Measurements from ENCODE around the gene SHE.

Gene SHE

DNA sequence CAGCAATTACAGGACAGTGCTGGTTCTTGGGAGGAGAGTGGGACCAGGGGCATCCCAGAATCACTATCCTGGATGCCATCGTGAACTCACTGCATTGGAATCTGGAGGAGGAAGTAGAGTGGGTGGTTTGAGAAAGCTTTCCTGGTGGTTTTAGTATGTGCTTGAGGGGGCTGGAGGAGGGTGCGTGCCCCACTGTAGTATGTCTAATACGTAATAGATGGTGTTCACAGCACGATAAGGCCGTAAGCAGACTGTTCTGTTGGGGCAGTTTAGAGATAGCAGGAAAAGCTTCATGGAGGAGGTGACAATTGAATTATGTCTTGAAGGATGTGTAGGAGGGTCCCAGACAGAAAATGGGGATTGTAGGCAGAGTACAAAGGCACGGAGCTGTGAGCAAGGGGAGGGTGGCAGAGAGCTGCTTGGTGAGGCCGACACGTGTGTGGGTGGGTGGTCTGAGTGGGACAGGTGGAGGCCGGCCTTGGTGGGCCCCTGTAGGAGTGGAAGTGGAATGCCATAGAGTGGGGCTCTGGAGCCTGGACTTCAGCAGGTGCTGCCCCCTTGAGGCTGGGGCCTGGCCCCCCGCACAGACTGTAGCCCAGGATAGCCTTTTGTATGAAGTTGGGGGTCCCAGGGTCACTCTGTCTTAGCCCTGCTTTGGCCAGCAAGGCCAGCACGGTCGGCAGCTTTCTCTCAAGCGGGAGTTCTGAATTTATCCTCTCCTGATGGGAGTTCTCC lies 60.0 kb downstream of the SHE start:
- DNase-seq, result no peak

DNA sequence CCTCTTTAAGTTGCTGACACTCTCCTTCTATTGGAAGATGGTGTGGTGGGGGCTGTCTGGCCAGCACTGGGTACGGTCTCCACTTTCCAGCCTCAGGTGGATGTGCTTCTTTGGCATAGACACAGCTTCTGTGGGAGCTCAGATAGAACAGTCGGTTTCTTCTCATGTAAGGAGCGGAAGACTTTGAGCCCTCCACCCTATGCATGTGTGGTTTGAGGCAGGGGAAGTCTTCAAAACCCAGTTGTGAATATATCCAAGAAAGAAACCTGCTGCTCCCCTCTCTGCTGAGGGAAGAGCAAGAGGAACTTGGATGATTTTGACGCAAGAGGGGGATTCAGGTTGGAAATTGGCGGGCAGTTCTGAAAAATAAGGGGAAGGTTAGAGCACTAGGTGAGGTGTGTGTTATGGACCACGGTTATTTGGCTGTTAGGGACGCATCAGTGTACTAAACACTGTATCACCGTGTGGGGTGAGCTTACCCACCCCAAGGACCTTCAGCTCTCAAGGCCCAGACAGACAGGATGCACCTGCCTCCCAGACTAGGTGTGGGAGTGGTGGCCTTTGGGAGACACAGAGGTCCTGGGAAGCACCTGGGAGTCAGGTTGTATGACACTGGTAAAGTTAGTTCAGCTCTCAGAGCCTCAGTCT lies 60.8 kb downstream of the SHE start:
- no peak for DNase-seq

DNA sequence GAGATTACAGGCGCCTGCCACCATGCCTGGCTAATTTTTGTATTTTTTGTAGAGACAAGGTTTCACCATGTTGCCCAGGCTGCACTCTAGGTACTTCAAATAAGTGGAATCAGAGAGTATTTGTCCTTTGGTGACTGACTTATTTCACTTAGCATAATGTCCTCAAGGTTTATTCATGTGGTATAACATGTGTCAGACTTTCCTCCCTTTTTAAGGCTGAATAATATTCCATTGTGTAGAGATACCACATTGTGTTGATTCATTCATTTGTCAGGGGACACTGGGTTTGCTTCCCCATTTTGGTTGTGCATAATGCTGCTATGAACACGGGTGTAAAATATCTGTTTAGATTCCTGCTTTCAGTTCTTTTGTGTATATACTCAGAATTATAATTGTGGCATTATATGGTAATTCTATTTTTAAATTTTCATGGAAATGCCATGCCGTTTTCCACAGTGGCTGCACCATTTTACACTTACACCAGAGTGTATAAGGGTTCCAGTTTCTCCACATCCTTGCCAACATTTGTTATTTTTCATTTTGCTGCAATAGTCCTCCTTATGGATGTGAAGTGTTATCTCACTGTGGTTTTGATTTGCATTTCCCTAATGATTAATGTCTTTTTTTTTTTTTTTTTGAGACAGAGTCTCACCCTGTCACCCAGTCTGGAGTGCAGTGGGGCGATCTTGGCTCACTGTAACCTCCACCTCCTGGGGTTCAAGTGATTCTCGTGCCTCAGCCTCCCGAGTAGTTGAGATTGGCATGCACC lies 62.0 kb downstream of the SHE start:
- DNase-seq, result no peak

DNA sequence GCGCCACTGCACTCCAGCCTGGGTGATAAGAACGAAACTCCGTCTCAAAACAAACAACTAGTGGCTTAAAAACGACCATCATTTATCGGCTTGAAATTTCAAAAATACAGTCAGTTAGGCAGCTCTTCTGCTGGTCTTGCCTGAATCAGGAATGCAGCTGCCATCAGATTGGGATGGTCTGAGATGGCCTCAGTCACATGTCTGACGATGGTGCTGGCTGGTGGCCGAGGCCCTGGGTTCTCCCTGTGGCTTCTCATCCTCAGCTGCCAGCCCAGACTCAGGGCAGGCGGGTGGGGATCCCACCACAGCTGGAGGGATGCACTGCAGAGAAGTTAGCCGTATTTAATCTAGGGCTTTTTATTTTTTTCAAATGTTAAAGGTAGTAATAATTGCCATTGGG lies 65.8 kb downstream of the SHE start:
- no peak for DNase-seq

DNA sequence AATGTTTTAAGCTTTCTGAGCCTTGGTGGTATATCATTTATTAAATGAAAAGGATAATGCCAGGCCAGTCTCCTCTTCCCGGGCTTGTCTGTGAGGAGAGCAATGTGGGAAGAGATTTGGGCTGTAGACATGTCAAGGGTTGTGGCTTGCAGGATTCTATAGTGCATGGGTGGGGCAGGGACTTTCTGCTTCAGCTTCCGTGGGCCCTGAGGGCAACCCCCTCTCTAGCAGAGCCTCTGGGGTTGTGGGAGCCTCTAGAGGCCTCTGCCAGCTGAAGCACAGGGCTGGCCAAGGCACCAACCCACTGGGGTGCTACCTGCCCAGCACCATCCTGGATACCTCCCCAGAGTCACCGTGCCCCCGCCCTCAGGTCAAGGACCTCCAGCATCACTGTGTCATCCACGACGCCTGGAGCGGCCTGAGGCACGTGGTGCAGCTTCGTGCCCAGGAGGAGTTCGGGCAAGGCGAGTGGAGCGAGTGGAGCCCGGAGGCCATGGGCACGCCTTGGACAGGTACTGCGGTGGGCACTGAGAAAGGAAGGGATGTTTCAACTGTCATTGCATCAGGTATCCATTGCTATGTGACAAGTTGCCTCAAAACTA lies 66.5 kb downstream of the SHE start:
- no peak for DNase-seq

DNA sequence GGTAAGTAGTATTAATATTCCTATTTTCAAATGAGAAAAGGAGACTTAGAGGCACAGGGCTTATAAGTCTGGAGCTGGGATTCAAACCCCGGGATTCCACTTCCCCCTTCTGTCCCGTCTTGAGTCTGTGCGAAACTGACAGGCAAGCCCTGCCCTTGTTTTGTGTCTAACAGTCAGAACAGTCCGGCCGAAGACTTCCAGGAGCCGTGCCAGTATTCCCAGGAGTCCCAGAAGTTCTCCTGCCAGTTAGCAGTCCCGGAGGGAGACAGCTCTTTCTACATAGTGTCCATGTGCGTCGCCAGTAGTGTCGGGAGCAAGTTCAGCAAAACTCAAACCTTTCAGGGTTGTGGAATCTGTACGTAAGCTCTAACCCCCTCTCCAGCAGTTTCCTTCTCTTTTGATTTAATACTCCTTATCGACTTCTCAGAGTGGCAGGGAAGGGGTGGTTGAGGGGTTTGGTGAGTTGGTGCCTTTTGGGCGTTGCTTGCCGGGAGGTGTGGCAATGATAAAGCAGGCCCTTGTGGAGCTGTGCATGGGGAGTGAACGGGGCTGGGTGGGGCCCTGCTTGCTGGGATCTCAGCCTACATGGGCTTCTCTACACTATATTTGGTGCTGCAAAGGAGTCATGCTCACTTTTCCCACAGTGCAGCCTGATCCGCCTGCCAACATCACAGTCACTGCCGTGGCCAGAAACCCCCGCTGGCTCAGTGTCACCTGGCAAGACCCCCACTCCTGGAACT lies 67.7 kb downstream of the SHE start:
- no peak for DNase-seq

DNA sequence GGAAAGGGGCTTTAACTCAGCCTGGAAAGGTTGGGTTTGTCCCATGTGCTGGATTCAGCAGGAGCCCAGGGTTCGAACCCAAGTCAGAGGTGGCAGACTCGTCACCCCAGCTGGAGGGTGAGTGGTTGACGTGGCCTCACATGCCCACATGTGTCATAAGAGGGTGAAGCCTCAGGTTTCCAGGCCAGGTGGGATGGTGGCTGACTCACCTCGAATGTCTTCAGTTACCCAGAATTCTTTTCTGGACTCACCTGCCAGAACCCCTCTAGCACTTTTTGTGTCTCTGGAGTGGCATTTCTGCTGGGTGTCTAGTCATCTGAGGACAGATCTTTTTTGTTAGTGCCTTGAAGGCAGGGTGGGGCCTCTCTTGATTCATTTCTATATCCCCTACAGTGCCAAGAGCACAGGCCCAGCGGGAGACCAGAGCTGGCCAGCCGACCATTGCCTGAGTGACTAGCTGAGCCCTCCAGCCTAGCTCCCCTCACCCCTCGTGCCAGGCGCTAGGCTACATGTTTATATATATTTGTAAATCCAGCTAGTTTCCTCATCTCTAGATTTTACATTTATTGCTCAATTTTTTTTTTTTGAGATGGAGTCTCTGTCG lies 68.9 kb downstream of the SHE start:
- DNase-seq, result peak; percentile 63 to 67

DNA sequence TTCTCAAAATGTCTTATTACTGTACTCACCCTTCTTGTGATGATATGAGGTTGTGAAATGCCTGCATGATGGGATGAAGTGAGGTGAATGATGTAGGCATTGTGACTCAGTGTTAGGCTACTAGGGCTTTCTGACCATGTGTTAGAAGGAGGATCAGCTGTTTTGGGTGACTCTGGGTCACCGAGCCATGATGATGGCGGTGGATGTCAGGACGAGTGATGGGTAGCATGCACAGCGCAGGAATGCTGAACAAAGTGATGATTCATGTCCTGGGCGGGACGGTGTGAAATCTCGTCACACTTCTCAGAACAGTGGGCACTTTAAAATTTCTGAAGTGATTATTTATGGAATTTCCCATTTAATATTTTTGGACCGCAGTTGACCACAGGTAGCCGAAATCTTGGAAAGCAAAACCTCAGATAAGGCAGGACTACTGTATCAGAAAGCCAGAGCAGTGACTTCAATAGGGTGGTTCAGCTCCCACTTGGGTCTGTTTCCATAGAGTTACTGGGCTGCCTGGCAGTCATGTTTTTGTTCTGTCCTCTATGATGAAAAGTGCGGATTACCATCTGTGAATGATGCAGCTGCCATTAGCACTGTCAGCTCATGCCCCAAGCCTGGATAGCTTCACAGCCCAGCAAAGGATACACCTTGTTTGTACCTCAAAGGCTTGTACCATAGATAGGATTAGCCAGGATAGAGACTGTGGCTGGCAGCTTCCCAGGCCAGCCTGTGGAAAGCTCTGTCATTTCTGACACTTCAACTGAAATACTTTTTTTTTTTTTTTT lies 70.4 kb downstream of the SHE start:
- peak; percentile 51 to 62 for DNase-seq

DNA sequence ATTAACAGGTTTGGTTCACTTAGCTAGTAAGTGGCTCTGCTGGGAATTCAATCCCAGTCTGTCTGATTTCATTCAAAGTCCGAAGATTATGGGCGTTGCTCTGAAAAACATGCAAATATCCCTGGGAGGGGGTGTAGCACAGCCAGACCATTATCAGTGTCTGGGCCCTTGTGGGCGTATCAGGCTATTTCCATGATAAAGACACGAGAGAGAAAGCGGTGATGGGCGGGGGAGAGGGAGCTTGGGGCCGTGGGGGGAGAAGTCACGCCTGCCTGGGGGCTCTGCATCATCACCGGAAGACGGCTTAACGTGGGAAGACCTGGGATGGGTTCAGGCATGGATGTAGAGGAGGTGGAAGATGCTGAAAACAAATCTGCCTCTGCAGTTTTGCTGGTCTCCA lies 71.3 kb downstream of the SHE start:
- no peak for DNase-seq

DNA sequence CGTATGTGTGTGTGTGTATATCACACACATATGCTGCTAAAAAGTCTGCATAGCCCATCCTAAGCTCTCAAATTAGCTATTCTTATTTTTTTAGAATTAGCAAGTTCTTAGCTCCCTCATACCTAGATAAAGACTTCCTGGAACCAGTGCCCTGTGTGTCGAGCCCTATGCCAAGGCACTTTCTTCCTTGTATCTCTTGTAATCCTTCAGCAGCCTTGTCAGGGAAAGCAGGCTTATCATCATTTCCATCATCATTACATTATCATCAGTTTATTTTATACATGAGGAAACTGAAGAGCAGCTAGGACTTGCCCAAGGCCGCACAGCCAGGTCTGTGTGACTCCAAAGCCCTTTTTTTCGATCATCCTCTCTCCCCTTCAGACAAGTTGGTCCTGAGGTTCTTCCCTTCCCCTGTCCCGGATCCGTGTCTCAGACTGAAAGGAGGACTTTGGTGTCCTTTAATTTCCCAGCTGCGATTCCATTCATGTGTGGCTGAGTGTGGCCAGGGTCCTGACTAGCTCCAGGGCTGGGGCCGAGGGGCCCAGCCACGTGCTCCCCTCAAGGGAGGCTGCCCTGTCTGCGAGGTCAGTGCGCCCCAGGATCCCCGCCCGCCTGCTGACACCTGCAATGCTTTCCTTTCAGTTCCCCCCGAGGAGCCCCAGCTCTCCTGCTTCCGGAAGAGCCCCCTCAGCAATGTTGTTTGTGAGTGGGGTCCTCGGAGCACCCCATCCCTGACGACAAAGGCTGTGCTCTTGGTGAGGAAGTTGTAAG lies 72.2 kb downstream of the SHE start:
- no peak for DNase-seq
